ENCODE results near the gene CAP1.

DNA sequence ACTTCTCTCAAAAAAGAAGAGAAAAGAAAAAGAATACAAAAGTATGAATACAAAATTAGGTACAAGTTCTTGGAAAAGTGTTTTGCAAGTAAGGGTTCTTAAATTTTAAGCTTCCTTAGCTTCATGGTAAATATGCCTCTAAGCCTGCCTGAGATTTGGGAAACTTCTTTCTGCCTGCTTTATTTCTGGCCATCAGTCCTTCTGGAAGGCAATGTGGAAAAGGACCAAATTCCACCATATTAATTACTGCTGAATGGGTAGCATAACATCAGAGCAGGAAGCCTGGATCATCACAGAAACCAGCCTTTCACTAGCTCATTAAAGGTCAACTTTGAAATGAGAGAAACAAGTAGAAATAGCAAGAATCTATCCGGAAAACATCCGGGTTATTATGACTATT, 39.1 kb upstream of the CAP1 start:
- TF ChIP-seq EZH2 (IDR thresholded peaks at IDR 0.05; ENCODE audit: insufficient read depth, poor library complexity, severe bottlenecking) (no peak), EZH2phosphoT487 (IDR thresholded peaks at IDR 0.05; ENCODE audit: insufficient read depth, low read depth) (no peak)
